GM19467 (cell line): ENCODE data around the gene CXCL11.
"Not testable (repeated sequence)": the region's sequence is repeated elsewhere in the genome, so short reads cannot be mapped to it uniquely, and the experiment has no call there.

Source experiments
- ATAC-seq: cut with Tn5 transposase; IDR thresholded peaks from one replicate; pipeline ENCODE4 v1.9.1; 2021; ENCODE audit warnings: mild to moderate bottlenecking, moderate library complexity; ENCODE audit not compliant: unreplicated experiment

The CXCL11 gene

GRCh38 chr4:76043306-76043705 lies 7.4 kb upstream of the CXCL11 start:
- not testable (repeated sequence) for ATAC-seq

GRCh38 chr4:76042241-76042998 lies 6.5 kb upstream of the CXCL11 start:
- not testable (repeated sequence) for ATAC-seq

GRCh38 chr4:76036855-76037254 lies 985 bp upstream of the CXCL11 start:
- no peak for ATAC-seq

- ATAC-seq: no peak
Measured at GRCh38 chr4:76035141-76035540, 729 bp downstream of the CXCL11 start.

GRCh38 chr4:76029300-76029699 lies 6.6 kb downstream of the CXCL11 start:
- no peak for ATAC-seq

GRCh38 chr4:76028350-76028765 lies 7.5 kb downstream of the CXCL11 start:
- no peak for ATAC-seq

GRCh38 chr4:76024065-76024464 lies 11.8 kb downstream of the CXCL11 start:
- no peak for ATAC-seq

- no peak for ATAC-seq
Measured at GRCh38 chr4:76023389-76023788, 12.5 kb downstream of the CXCL11 start, which contains the start of gene CXCL10. Gene CXCL10, minus strand, starts transcription at chr4:76023497. Its CDS starts 66 bp downstream, at chr4:76023431.

- no peak for ATAC-seq
Measured at GRCh38 chr4:76022677-76023076, 13.2 kb downstream of the CXCL11 start.

- ATAC-seq: no peak
Measured at GRCh38 chr4:76022031-76022430, 13.8 kb downstream of the CXCL11 start.

- no peak for ATAC-seq
Measured at GRCh38 chr4:76017056-76017686, 18.7 kb downstream of the CXCL11 start.

- peak; percentile 57 for ATAC-seq
Measured at GRCh38 chr4:76016393-76016792, 19.5 kb downstream of the CXCL11 start.

- no peak for ATAC-seq
Measured at GRCh38 chr4:76013540-76013939, 22.3 kb downstream of the CXCL11 start.

GRCh38 chr4:76012388-76012801 lies 23.5 kb downstream of the CXCL11 start:
- no peak for ATAC-seq

- ATAC-seq: peak; percentile 51
Measured at GRCh38 chr4:76011700-76012387, 24.0 kb downstream of the CXCL11 start.

- ATAC-seq: no peak
Measured at GRCh38 chr4:76011018-76011670, 24.7 kb downstream of the CXCL11 start.

GRCh38 chr4:76010576-76010975 lies 25.3 kb downstream of the CXCL11 start:
- no peak for ATAC-seq

GRCh38 chr4:76009311-76009710 lies 26.6 kb downstream of the CXCL11 start:
- ATAC-seq: no peak

GRCh38 chr4:76007089-76007862 lies 28.6 kb downstream of the CXCL11 start, which contains the start of gene CXCL9:
Gene CXCL9, minus strand, starts transcription at chr4:76007509. Its CDS starts 60 bp downstream, at chr4:76007449.
- no peak for ATAC-seq

- ATAC-seq: no peak
Measured at GRCh38 chr4:76003620-76004019, 32.2 kb downstream of the CXCL11 start.
